ENCODE results near the gene PSME3IP1. TPM values are rescaled to one million over a fixed set of nuclear protein-coding genes. Genes with fewer than 3 reads are reported as not detected.

PSME3IP1 gene
- polyA plus RNA-seq, 1 of the 3 experiments (the other 2 are of a cell fraction) = 80.9 TPM

DNA sequence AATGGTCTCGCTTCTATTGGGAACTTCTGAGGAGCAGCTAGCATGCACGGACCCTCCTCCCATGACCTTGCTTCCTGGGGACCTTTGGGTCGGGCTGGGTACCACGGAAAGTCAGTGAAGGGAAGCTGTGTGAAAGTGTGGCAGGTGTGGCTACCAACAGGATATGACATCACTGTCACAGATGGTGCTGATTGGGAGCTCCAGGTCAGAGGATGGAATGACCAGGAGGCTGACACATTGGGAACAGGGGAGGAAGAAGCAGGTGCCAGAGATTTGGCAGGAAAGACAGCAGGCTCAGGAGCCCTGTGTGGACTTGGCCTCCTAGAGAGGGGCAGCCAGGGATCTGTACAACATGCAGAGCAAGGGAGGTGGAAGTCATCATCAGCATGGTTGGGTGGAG is 59.4 kb downstream of the PSME3IP1 start:
- Histone ChIP-seq H3K36me3 (replicated peaks in 1 of 2; ENCODE audit: control insufficient read depth in 1 of 2, insufficient read depth in 2 of 2, low read length in 1 of 2) (peaks cover 2 to 3% of the 10 kb centered on the region in 2 experiments), H3K4me1 (ENCODE audit: control insufficient read depth in 1 of 2, insufficient read depth in 2 of 2, low read depth in 1 of 2, low read length in 1 of 2) (peaks cover 0 to 4% of the 10 kb centered on the region in 2 experiments; a peak in 1 of 4 replicates), H4K20me1 (ENCODE audit: insufficient read depth) (no peaks in the 10 kb centered on the region), H3F3A (replicated peaks; ENCODE audit: insufficient read depth) (no peaks in the 10 kb centered on the region), H3K27ac (ENCODE audit: low read depth in 2 of 2, low read length in 1 of 2) (no peak overlapping the region), H3K27me3 (ENCODE audit: insufficient read depth) (no peaks in the 10 kb centered on the region), H3K4me2 (no peak overlapping the region), H3K9me3 (no peaks in the 10 kb centered on the region), H2AFZ (ENCODE audit: low read depth) (no peak overlapping the region), H3K4me3 (ENCODE audit: low read depth in 2 of 2, low read length in 1 of 2) (no peak overlapping the region), H3K9ac (no peak overlapping the region), H3K79me2 (ENCODE audit: insufficient read depth) (no peaks in the 10 kb centered on the region), H3K9me2 (no peaks in the 10 kb centered on the region)
- WGBS (ENCODE audit: low lambda C conversion rate) = 97% methylated on average over 4 of the region's 4 CpGs
- POLR2A ChIA-PET = no interaction called here
- no peak for TF ChIP-seq GATA2 (CRISPR knock-in tag; IDR thresholded peaks at IDR 0.05)
- no peak for TF ChIP-seq JUND (IDR thresholded peaks at IDR 0.05)
- TF ChIP-seq RAD21 (IDR thresholded peaks at IDR 0.05; ENCODE audit: low read length) = no peak
- no peak for TF ChIP-seq EZH2phosphoT487 (IDR thresholded peaks at IDR 0.05; ENCODE audit: borderline replicate concordance, low read depth)
- no peak for TF ChIP-seq EP300 (IDR thresholded peaks at IDR 0.05; ENCODE audit: borderline replicate concordance in 1 of 2, low read depth in 1 of 2, low read length in 1 of 2)
- TF ChIP-seq, protein P1, sequence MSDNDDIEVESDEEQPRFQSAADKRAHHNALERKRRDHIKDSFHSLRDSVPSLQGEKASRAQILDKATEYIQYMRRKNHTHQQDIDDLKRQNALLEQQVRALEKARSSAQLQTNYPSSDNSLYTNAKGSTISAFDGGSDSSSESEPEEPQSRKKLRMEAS (IDR thresholded peaks at IDR 0.05; ENCODE audit: low read depth) = no peak
- TF ChIP-seq CHD2 (IDR thresholded peaks at IDR 0.05; ENCODE audit: low read length, partially characterized antibody) = no peak
- TF ChIP-seq, protein P2, sequence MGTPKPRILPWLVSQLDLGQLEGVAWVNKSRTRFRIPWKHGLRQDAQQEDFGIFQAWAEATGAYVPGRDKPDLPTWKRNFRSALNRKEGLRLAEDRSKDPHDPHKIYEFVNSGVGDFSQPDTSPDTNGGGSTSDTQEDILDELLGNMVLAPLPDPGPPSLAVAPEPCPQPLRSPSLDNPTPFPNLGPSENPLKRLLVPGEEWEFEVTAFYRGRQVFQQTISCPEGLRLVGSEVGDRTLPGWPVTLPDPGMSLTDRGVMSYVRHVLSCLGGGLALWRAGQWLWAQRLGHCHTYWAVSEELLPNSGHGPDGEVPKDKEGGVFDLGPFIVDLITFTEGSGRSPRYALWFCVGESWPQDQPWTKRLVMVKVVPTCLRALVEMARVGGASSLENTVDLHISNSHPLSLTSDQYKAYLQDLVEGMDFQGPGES (IDR thresholded peaks at IDR 0.05; ENCODE audit: low read depth, low read length) = no peak
- no peak for TF ChIP-seq TCF12 (IDR thresholded peaks at IDR 0.05)
- TF ChIP-seq TEAD4 (IDR thresholded peaks at IDR 0.05; ENCODE audit: borderline replicate concordance, insufficient read depth) = no peak
- TF ChIP-seq REST (IDR thresholded peaks at IDR 0.05; ENCODE audit: low read depth, low read length) = no peak
- no peak for TF ChIP-seq TAF1 (IDR thresholded peaks at IDR 0.05; ENCODE audit: borderline replicate concordance, low read depth, low read length)
- TF ChIP-seq, protein P3, sequence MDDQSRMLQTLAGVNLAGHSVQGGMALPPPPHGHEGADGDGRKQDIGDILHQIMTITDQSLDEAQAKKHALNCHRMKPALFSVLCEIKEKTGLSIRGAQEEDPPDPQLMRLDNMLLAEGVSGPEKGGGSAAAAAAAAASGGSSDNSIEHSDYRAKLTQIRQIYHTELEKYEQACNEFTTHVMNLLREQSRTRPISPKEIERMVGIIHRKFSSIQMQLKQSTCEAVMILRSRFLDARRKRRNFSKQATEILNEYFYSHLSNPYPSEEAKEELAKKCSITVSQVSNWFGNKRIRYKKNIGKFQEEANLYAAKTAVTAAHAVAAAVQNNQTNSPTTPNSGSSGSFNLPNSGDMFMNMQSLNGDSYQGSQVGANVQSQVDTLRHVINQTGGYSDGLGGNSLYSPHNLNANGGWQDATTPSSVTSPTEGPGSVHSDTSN (IDR thresholded peaks at IDR 0.05) = no peak
- TF ChIP-seq RXRA (IDR thresholded peaks at IDR 0.05; ENCODE audit: borderline replicate concordance, low read depth) = no peak
- CTCF ChIA-PET = interaction anchor here (1.6 kb wide), 1 partner anchor 33 kb away, joined by 4 read pairs; no protein-coding TSS in a partner anchor
- DNase-seq = no peak
